Measurements from ENCODE around the gene DPM3. TPM values are rescaled to one million over a fixed set of nuclear protein-coding genes. Genes with fewer than 3 reads are reported as not detected.

The DPM3 gene
- total RNA-seq, 1 donor from 2014 or later = 51.0 TPM

DNA sequence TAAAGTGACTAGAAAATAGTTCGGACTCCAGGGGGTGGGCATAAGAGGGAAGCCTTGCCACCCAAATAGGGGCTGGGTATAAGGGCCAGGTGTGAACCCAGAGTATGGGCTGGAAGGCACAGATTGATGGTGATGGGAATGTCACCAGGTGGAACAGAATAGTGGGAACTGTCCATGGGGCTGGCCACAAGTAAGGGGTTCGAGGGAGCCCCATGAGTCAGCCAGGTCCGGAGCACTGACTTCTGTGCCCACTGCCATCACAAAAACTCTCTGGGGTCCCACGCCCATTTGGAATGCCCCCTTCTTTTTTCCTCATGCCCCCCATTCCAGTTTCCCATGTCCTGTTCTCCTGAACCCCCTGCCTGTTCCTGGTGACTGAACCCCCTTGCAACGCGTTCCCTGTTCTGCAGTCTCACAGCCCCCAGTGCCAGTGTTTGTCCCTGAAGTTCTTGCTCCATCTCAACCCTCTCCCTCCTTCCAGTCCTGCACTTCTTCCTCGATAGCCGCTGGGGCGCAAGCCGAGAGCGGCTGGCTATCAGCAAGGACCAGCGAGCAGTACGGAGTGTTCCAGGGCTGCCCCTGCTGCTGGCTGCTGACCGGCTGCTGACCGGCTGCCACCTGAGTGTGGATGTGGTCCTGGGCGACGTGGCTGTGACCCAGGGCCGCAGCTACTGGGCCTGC, 41.2 kb upstream of the DPM3 start:
- H3K9me3 Mint-ChIP-seq = no peaks in the 10 kb centered on the region
- DNase-seq (ENCODE audit: low spot score) = no peak
- H3K27ac Mint-ChIP-seq = no peak overlapping the region

DNA sequence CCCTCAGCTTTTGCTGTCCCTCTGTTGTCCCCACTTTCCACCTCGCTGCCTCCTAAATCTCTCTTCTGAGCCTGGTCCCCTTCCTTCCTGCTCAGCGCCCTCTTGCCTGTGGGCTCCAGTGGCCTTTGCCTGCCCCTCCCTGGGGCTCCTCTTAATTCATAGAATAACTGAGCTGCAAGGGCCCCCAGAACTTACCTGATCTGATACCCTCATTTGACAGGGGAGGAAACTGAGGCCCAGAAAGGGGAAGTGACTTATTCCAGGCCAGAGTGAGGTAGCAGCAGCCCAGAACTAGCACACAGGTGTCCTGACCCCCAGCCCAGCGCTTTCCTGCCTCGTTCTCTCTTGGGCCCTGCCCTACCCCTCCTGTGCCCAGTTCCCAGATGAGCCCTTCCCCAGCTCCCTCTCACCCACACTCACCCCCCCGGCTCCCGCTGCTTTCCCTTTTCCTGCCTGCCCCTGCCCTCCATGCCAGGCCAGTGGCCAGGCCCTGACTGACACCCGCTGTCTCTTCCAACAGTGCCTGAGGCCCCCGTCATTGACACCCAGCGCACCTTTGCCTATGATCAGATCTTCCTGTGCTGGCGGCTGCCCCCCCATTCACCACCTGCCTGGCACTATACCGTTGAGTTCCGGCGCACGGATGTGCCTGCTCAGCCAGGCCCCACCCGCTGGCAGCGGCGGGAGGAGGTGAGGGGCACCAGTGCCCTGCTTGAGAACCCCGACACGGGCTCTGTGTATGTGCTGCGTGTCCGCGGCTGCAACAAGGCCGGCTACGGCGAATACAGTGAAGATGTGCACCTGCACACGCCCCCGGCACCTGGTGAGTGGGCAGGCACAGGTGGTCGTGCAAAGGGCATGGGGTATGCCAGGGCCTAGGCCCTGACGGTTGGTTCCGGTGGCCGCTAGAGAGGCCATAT, 39.0 kb upstream of the DPM3 start:
- DNase-seq (ENCODE audit: low spot score) = no peak
- no peaks in the 10 kb centered on the region for H3K27me3 Mint-ChIP-seq (ENCODE audit: low read depth)
- intact Hi-C loops (cut with micrococcal nuclease) = no loop called here
- peaks cover 41% of the 10 kb centered on the region for H3K36me3 Mint-ChIP-seq (ENCODE audit: low read depth)
- no peaks in the 10 kb centered on the region for H3K9me3 Mint-ChIP-seq
- H3K4me3 Mint-ChIP-seq (ENCODE audit: low read depth) = no peak overlapping the region
- peaks cover 23% of the 10 kb centered on the region for H3K4me1 Mint-ChIP-seq (ENCODE audit: low read depth)
- no peak overlapping the region for H3K27ac Mint-ChIP-seq

More for the DNA sequence above, 41.2 kb upstream of the DPM3 start:
- Mint-ChIP-seq H3K4me1 (ENCODE audit: low read depth) (peaks cover 5% of the 10 kb centered on the region), H3K36me3 (ENCODE audit: low read depth) (peaks cover 38% of the 10 kb centered on the region), H3K27me3 (ENCODE audit: low read depth) (no peaks in the 10 kb centered on the region), H3K4me3 (ENCODE audit: low read depth) (no peak overlapping the region)
- intact Hi-C loops (cut with micrococcal nuclease) = no loop called here

- H3K27me3 Mint-ChIP-seq (ENCODE audit: low read depth) = no peaks in the 10 kb centered on the region
- intact Hi-C loops (cut with micrococcal nuclease) = no loop called here
- H3K4me1 Mint-ChIP-seq (ENCODE audit: low read depth) = peaks cover 27% of the 10 kb centered on the region
- no peak overlapping the region for H3K27ac Mint-ChIP-seq
- no peak for DNase-seq (ENCODE audit: low spot score)
- H3K36me3 Mint-ChIP-seq (ENCODE audit: low read depth) = peaks cover 41% of the 10 kb centered on the region
- H3K9me3 Mint-ChIP-seq = no peaks in the 10 kb centered on the region
- H3K4me3 Mint-ChIP-seq (ENCODE audit: low read depth) = no peak overlapping the region
Observed at GRCh38 chr1:155178441-155179111, 38.2 kb upstream of the DPM3 start.

DNA sequence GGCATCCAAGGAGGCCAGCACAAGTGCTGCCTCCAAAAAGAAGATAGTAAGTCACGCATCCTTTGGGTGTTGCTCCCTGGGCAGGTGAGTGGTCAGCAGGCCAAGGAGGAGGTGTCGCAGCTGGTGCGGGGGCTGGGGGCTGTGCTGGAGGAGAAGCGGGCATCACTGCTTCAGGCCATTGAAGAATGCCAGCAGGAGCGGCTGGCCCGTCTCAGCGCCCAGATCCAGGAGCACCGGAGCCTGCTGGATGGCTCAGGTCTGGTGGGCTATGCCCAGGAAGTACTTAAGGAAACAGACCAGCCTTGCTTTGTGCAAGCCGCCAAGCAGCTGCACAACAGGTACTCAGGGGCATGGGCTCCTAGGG, 37.6 kb upstream of the DPM3 start:
- no peaks in the 10 kb centered on the region for H3K9me3 Mint-ChIP-seq
- H3K4me3 Mint-ChIP-seq (ENCODE audit: low read depth) = no peak overlapping the region
- H3K27ac Mint-ChIP-seq = no peak overlapping the region
- intact Hi-C loops (cut with micrococcal nuclease) = loop anchor here (2.0 kb wide), 1 partner anchor 15 kb away; no protein-coding TSS in a partner anchor
- DNase-seq (ENCODE audit: low spot score) = no peak
- peaks cover 35% of the 10 kb centered on the region for H3K36me3 Mint-ChIP-seq (ENCODE audit: low read depth)
- peaks cover 31% of the 10 kb centered on the region for H3K4me1 Mint-ChIP-seq (ENCODE audit: low read depth)
- no peaks in the 10 kb centered on the region for H3K27me3 Mint-ChIP-seq (ENCODE audit: low read depth)

DNA sequence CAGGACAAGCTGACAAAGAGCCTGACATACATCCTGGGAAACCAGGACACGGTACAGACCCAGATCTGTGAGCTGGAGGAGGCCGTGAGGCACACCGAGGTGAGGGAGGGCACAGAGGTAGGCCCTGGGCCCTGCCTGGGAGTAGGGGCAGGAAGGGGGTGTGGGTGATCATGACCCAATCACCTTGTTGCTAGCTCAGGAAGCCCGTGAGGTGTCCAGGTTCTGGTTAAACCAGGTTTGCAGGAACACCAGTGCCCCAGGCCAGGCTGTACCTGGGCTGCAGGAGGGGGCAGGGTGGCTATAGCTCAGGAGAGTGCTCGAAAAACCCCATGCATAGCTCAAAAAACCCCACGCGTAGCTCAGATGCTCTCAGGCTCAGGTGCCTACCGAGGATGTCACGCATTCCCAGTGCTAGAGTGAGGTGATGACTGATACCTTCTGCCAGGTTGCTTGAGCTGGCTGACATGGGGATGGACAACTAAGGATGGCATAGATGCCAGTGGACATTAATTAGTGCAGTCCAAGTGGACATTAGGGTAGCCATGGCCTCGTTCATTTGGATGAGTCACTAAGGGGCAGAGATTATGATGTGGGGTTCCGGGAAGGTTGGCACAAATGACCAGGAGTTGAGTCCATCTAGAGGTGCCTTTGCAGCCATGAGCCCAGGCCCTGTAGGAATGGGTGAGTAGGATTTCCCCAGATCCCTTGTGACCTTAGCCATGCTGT, 37.0 kb upstream of the DPM3 start:
- Mint-ChIP-seq H3K9me3 (no peaks in the 10 kb centered on the region), H3K27me3 (ENCODE audit: low read depth) (no peaks in the 10 kb centered on the region), H3K27ac (no peak overlapping the region), H3K36me3 (ENCODE audit: low read depth) (peaks cover 37% of the 10 kb centered on the region), H3K4me1 (ENCODE audit: low read depth) (peaks cover 32% of the 10 kb centered on the region), H3K4me3 (ENCODE audit: low read depth) (no peak overlapping the region)
- no peak for DNase-seq (ENCODE audit: low spot score)
- intact Hi-C loops (cut with micrococcal nuclease) = loop anchor here (2.0 kb wide), 1 partner anchor 15 kb away; no protein-coding TSS in a partner anchor

- H3K36me3 Mint-ChIP-seq (ENCODE audit: low read depth) = peaks cover 40% of the 10 kb centered on the region
- peaks cover 38% of the 10 kb centered on the region for H3K4me1 Mint-ChIP-seq (ENCODE audit: low read depth)
- peak overlapping the region; percentile 9 for H3K27ac Mint-ChIP-seq
- peak overlapping the region; percentile 59 for H3K4me3 Mint-ChIP-seq (ENCODE audit: low read depth)
- no peaks in the 10 kb centered on the region for H3K9me3 Mint-ChIP-seq
- H3K27me3 Mint-ChIP-seq (ENCODE audit: low read depth) = no peaks in the 10 kb centered on the region
- intact Hi-C loops (cut with micrococcal nuclease) = loop anchor here (1.0 to 2.0 kb wide), 2 partner anchors 16 to 50 kb away; no protein-coding TSS in a partner anchor
- DNase-seq (ENCODE audit: low spot score) = peak; percentile 71
Observed at GRCh38 chr1:155176544-155177071, 36.3 kb upstream of the DPM3 start.

GRCh38 chr1:155175927-155176371, 35.6 kb upstream of the DPM3 start:
- H3K4me3 Mint-ChIP-seq (ENCODE audit: low read depth) = peak overlapping the region; percentile 59
- H3K36me3 Mint-ChIP-seq (ENCODE audit: low read depth) = peaks cover 39% of the 10 kb centered on the region
- no peak for DNase-seq (ENCODE audit: low spot score)
- peaks cover 38% of the 10 kb centered on the region for H3K4me1 Mint-ChIP-seq (ENCODE audit: low read depth)
- no peak overlapping the region for H3K27ac Mint-ChIP-seq
- H3K9me3 Mint-ChIP-seq = no peaks in the 10 kb centered on the region
- no peaks in the 10 kb centered on the region for H3K27me3 Mint-ChIP-seq (ENCODE audit: low read depth)
- intact Hi-C loops (cut with micrococcal nuclease) = loop anchor here (1.0 to 2.0 kb wide), 2 partner anchors 17 to 50 kb away; no protein-coding TSS in a partner anchor

GRCh38 chr1:155175281-155175926, 35.1 kb upstream of the DPM3 start:
- intact Hi-C loops (cut with micrococcal nuclease) = no loop called here
- no peaks in the 10 kb centered on the region for H3K9me3 Mint-ChIP-seq
- DNase-seq (ENCODE audit: low spot score) = no peak
- peaks cover 39% of the 10 kb centered on the region for H3K4me1 Mint-ChIP-seq (ENCODE audit: low read depth)
- peaks cover 41% of the 10 kb centered on the region for H3K36me3 Mint-ChIP-seq (ENCODE audit: low read depth)
- no peaks in the 10 kb centered on the region for H3K27me3 Mint-ChIP-seq (ENCODE audit: low read depth)
- peak overlapping the region; percentile 96 for H3K4me3 Mint-ChIP-seq (ENCODE audit: low read depth)
- no peak overlapping the region for H3K27ac Mint-ChIP-seq

DNA sequence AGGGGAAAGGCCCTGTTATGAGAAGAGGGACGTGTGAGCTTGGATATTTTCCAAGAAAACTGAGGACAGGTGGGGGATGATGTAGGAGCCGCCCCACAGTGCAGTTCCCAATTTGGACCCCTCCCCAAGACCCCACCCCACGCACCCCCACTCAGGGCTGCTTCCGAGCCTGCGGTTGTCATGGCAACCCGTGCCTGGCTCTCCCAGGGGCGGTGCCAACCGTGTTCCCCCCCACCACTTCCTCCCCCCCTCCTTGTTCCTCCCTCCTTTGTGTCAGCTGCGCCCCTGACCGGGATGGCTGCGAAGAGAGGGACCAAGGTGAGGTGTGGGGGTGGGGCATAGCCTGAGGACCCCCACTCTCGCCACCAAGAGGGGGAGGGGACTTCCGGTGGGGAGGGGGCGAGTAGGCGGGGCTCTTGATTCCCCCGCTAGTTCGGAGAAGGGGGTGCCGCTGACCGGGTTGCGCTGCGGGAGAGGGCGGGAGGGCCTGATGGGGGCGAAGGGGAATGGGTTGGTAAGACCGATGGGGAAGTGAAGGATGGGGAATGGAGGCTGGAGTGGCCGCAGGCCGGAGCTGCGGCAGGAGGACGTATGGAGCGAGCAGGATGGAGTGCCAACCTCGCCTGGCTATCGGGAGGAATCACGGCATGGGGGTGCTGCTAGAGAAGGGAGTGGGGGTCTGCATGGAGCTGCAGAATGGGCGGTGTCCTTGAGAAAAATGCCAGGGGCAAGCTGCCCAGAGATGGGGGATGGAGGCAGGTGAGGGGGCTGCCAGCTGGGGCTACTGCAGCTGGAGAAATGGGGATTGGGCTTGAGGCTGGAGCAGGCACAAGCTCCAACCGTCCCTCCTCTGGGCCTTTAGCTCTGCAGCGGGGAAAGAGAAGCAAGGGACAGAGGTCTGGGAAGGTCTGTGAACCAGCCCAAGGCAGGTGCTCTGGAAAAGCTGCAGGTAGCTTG, 34.3 kb upstream of the DPM3 start:
- Mint-ChIP-seq H3K36me3 (ENCODE audit: low read depth) (peaks cover 42% of the 10 kb centered on the region), H3K4me3 (ENCODE audit: low read depth) (peak overlapping the region; percentile 96), H3K4me1 (ENCODE audit: low read depth) (peaks cover 40% of the 10 kb centered on the region), H3K27ac (peak overlapping the region; percentile 96), H3K9me3 (no peaks in the 10 kb centered on the region), H3K27me3 (ENCODE audit: low read depth) (no peaks in the 10 kb centered on the region)
- peak; percentile 39 for DNase-seq (ENCODE audit: low spot score)
- intact Hi-C loops (cut with micrococcal nuclease) = loop anchor here (1.0 kb wide), 1 partner anchor 35 kb away; no protein-coding TSS in a partner anchor

DNA sequence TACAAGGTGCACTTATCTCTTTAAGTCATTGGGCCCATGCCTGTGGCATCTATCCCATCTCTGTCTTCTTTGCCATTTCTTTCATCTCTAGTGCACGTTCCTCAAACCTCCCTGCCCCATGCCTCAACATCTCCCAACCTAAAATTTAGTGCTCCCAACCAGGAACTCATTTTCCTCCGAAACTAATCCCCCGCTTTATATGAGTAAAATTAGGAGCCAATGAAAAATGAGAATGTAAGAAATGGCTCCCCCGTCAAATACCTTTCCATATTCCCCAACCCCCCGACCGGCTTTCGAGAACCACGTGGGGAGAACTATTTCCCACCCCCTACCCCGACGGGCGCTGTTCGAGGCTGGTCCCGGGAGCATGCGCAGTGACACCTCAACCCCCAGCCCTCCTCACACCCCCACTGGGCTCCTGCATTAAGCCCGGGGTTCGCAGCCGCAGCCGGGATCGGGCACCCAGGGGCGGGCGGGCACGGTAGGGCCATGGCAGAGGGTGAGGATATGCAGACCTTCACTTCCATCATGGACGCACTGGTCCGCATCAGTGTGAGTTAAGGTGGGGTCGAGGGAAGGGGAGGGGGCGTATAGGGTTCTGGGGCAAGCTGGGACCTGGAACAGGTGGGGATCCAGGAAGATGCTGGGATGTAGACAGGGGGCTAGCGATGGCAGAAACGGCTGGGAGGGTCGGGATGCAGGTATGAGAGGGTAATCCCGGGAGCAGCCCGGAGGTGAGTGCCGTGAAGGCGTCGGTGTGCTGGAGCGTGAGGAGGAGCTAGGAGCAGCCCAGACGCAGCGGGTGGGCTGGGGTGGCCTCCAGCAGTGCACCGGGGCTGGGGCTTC, 33.4 kb upstream of the DPM3 start, which contains the start of gene TRIM46:
Gene TRIM46, plus strand, starts transcription at position 372 of the 846 bp plus-strand sequence. Its CDS starts 118 bp downstream, at position 490.
- DNase-seq (ENCODE audit: low spot score) = peak; percentile 64
- peak within 1 kb of the TSS; percentile 96 for H3K27ac Mint-ChIP-seq
- peaks cover 42% of the 10 kb centered on the region for H3K36me3 Mint-ChIP-seq (ENCODE audit: low read depth)
- H3K4me1 Mint-ChIP-seq (ENCODE audit: low read depth) = peaks cover 40% of the 10 kb centered on the region
- no peaks in the 10 kb centered on the region for H3K27me3 Mint-ChIP-seq (ENCODE audit: low read depth)
- H3K4me3 Mint-ChIP-seq (ENCODE audit: low read depth) = peak within 1 kb of the TSS; percentile 96
- intact Hi-C loops (cut with micrococcal nuclease) = loop anchor here (1.0 to 2.0 kb wide), 3 partner anchors 36 to 237 kb away; partner anchors contain the start of genes PMVK and SLC50A1
- no peaks in the 10 kb centered on the region for H3K9me3 Mint-ChIP-seq

Measured in activated T-helper 2 cell treated with anti-CD3 and anti-CD28 coated beads, Interferon-gamma antibody, Interleukin-2, Interleukin-4, amounts not matched to agents 10 μg/mL and 5 μg/mL and 100 μg/mL, durations not matched to agents 14 hours and 24 hours and 36 hours (primary cell).